Epithelial cell of esophagus (primary cell): ENCODE measurements around the gene GALNT9.

ENCODE experiments used
- DNase-seq: peaks from one replicate; pipeline ENCODE4 v3.0.0; 2010; ENCODE audit warnings: low read depth
- H3K4me3 ChIP-seq: 2 replicates; pipeline ENCODE4 v1.5.1; 2011; ENCODE audit warnings: mild to moderate bottlenecking, low read length, control low read depth
- CTCF ChIP-seq: IDR thresholded peaks from 2 replicates; pipeline ENCODE4 v1.5.1; 2011; ENCODE audit warnings: low read depth, mild to moderate bottlenecking, low read length, control low read depth, inconsistent platforms; ENCODE audit not compliant: insufficient read depth; ENCODE audit errors: missing control alignments

Gene GALNT9

DNA sequence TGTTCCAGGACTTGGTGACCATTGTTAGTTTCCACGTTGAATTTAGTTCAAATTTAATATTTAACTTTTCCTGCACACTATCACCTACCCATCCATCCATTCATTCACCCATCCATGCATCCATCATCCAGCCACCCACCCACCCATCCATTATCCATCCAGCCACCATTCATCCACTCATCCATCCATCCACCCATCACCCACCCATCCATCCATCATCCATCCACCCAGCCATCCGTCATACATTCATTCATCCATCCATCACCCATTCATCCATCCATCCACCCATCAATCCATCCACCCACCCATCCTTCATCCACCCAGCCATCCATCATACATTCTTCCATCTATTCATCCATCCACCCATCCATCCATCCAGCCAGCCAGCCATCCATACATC lies 163.3 kb downstream of the GALNT9 start:
- TF ChIP-seq CTCF: no peak
- no peak for DNase-seq
- no peak overlapping the region for H3K4me3 ChIP-seq

DNA sequence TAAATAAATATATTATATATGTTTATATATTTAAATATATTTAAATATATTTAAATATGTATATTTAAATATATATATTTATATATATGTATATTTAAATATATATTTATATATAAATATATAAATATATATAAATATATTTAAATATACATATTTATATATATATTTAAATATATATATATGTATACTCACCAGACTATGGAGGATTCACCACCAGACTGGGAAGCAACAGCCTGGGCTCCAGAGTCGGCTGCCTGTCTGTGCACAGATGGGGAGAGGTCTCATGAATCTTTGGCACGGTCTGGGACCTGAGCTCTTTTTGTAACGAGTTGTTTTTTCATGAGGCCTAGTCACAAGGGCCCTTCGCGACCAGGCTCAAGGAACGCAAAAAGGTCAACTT lies 163.8 kb downstream of the GALNT9 start:
- H3K4me3 ChIP-seq: no peak overlapping the region
- no peak for DNase-seq
- no peak for TF ChIP-seq CTCF

GRCh38 chr12:132164426-132164825 lies 165.0 kb downstream of the GALNT9 start:
- DNase-seq: no peak
- H3K4me3 ChIP-seq: no peak overlapping the region
- no peak for TF ChIP-seq CTCF

GRCh38 chr12:132163911-132164288 lies 165.5 kb downstream of the GALNT9 start:
- no peak for TF ChIP-seq CTCF
- H3K4me3 ChIP-seq: no peak overlapping the region
- no peak for DNase-seq

DNA sequence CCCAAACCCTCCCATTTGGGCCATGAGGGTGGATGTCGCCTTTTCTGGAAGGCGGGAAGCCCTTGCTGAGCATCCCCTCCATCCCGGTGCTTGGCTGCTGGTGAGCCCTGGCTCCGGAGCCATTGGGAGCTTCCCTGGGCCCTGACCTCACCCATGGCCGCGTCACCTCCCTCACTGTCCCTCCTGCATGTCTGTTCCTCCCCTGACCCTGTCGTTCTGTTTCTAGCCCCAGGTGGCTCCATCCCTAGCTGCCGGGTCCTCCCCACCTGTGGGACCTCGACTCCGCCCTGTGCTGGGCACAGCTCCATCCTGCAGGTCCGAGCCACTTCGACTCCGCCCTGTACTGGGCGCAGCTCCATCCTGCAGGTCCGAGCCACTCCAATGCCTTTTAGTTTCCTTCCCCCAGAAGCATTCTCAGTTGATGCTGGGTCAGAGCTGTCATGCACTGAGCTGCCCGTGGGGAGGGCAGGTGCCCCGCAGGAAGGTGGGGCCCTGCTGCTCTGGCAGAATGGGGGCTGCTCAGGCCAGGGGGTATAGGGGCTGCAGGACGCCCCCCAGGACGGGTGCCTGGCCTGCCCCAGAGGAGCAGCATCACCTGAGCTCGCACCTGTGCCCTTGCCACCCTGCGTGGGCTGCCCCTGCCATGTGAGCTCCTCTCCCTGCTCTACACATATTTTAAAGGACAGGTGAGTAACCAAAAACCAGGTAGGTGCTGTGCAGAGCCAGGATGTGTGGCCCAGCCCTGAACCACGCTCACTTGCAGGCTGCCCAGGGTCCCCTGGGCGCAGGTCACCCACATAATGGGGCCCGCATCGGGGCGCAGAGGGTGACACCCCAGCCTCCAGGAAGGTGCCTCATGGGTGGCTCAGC lies 166.1 kb downstream of the GALNT9 start:
- H3K4me3 ChIP-seq: no peak overlapping the region

GRCh38 chr12:132162508-132163031 lies 166.8 kb downstream of the GALNT9 start:
- H3K4me3 ChIP-seq: no peak overlapping the region
- DNase-seq: peak; percentile 22
- no peak for TF ChIP-seq CTCF

More for the DNA sequence above, 166.1 kb downstream of the GALNT9 start:
- no peak for TF ChIP-seq CTCF
- no peak for DNase-seq
